Activated CD8-positive, alpha-beta memory T cell treated with anti-CD3 and anti-CD28 coated beads for 48 hours (primary cell): ENCODE measurements around the gene TULP4.

Experiments used
- DNase-seq, 3 experiments: peaks; one replicate each; pipeline ENCODE4 v3.0.0-alpha.2; 2020; ENCODE audit warnings: low read depth in 2 of 3, low spot score in 2 of 3

TULP4 gene

GRCh38 chr6:158312165-158312564 lies at the start of gene TULP4:
TULP4 (plus strand) TSS chr6:158312465; CDS start chr6:158314017, 1,552 bp downstream.
- DNase-seq, result no peak

GRCh38 chr6:158262755-158263154 lies 49.5 kb upstream of the TULP4 start:
- no peak for DNase-seq

- DNase-seq, result no peak
Observed at GRCh38 chr6:158264180-158264579, 48.1 kb upstream of the TULP4 start.

GRCh38 chr6:158266131-158266530 lies 46.1 kb upstream of the TULP4 start:
- DNase-seq, result no peak

- DNase-seq, result no peak
Observed at GRCh38 chr6:158268361-158269147, 43.7 kb upstream of the TULP4 start.

GRCh38 chr6:158269657-158270056 lies 42.6 kb upstream of the TULP4 start:
- no peak for DNase-seq

GRCh38 chr6:158270389-158271127 lies 41.7 kb upstream of the TULP4 start:
- no peak for DNase-seq

- DNase-seq, result no peak
Observed at GRCh38 chr6:158272324-158272723, 39.9 kb upstream of the TULP4 start.

- no peak for DNase-seq
Observed at GRCh38 chr6:158278004-158278403, 34.3 kb upstream of the TULP4 start.

GRCh38 chr6:158279615-158280014 lies 32.6 kb upstream of the TULP4 start:
- DNase-seq, result no peak

- peak in 1 of 3 experiments; percentile 8 for DNase-seq
Observed at GRCh38 chr6:158283304-158283980, 28.8 kb upstream of the TULP4 start.

- no peak for DNase-seq
Observed at GRCh38 chr6:158284007-158284875, 28.0 kb upstream of the TULP4 start.

- DNase-seq, result no peak
Observed at GRCh38 chr6:158284876-158285655, 27.2 kb upstream of the TULP4 start.

- DNase-seq, result no peak
Observed at GRCh38 chr6:158285656-158286021, 26.6 kb upstream of the TULP4 start.

GRCh38 chr6:158286413-158286812 lies 25.9 kb upstream of the TULP4 start:
- DNase-seq, result no peak

- DNase-seq, result no peak
Observed at GRCh38 chr6:158287047-158287446, 25.2 kb upstream of the TULP4 start.

- no peak for DNase-seq
Observed at GRCh38 chr6:158290040-158290439, 22.2 kb upstream of the TULP4 start.

GRCh38 chr6:158290659-158291058 lies 21.6 kb upstream of the TULP4 start:
- DNase-seq, result peak in 1 of 3 experiments; percentile 8

GRCh38 chr6:158292016-158292415 lies 20.2 kb upstream of the TULP4 start:
- DNase-seq, result no peak

GRCh38 chr6:158293122-158293521 lies 19.1 kb upstream of the TULP4 start:
- no peak for DNase-seq
